Measurements from ENCODE around the gene NATD1. TPM values are rescaled to one million over a fixed set of nuclear protein-coding genes. Genes with fewer than 3 reads are reported as not detected.

The NATD1 gene
- total and polyA plus RNA-seq, 12 donors: 1.8 to 18.7 (median 10.3) TPM

DNA sequence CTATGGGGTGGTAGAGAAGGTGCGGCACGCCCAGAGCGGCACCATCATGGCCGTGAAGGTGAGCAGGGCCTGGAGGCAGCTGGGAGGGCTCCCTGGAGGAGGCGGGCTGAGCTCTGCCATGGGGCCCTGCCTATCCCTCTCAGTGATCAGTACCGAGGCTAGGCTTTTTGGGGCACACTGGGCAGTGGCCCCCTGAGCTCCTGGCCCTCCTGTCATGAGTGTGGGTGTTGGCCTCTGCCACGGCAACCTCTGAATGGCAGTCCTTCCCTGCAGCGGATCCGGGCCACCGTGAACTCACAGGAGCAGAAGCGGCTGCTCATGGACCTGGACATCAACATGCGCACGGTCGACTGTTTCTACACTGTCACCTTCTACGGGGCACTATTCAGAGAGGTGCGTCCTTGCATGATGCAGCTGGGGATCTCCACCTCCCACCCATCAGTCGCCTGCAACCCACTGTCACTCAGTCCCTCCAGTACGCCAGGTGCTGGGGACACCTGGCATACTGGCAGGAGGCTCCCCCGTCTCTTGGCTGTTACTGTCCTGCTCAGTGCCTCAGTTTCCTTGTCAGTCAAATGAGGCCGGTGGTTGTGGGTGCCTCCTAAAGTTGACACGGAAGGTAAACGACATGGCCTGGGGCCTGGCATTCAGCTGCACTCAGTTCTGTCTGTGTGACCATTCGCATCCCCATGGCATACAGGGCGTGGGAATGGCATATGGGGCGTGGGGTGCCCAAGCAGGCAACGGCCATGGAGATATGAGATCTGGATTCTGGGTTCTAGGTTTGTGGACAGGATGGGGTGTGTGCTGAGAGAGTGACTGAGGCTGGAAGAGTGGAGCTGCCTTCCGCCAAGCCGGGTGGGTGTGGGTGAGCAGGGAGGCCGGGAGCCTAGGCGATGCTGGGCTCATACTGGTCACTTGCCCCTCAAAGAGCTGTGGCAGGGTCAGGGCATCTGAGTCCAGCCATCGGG lies 47.7 kb upstream of the NATD1 start:
- no peak for TF ChIP-seq POLR2A (IDR thresholded peaks at IDR 0.05)
- TF ChIP-seq, protein P1, sequence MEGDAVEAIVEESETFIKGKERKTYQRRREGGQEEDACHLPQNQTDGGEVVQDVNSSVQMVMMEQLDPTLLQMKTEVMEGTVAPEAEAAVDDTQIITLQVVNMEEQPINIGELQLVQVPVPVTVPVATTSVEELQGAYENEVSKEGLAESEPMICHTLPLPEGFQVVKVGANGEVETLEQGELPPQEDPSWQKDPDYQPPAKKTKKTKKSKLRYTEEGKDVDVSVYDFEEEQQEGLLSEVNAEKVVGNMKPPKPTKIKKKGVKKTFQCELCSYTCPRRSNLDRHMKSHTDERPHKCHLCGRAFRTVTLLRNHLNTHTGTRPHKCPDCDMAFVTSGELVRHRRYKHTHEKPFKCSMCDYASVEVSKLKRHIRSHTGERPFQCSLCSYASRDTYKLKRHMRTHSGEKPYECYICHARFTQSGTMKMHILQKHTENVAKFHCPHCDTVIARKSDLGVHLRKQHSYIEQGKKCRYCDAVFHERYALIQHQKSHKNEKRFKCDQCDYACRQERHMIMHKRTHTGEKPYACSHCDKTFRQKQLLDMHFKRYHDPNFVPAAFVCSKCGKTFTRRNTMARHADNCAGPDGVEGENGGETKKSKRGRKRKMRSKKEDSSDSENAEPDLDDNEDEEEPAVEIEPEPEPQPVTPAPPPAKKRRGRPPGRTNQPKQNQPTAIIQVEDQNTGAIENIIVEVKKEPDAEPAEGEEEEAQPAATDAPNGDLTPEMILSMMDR (IDR thresholded peaks at IDR 0.05): no peak

DNA sequence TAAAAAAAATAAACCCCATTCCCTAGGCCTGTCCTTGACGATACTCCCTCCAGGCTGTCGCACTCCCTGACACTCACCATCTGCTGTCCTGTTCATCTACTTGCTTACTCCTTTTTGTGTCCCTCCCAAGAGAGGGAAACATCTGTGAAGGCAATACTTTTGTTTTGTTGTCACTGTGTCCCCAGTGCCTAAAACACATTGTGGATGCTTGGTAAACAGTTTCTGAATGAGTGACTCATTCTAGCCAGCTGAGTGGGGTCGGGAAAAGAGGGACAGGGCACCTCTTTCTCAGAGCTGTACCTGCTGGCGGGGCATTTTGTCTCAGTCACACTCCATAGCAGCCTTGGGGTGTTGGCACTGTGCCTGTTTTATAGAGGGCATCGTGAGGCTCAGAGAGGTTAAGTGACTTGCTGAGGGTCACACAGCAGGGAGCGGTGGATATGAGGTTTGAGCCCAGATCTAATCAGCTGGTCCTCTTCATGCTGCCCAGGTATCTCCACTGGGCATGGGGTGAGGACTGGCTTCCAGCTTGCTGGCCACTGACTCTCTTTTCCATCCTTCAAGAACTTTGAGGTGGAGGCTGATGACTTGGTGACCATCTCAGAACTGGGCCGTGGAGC lies 46.9 kb upstream of the NATD1 start:
- TF ChIP-seq, protein P1 (IDR thresholded peaks at IDR 0.05): no peak
- TF ChIP-seq POLR2A (IDR thresholded peaks at IDR 0.05): no peak
- no peaks in the 10 kb centered on the region for H3K27me3 ChIP-seq
- WGBS, 4 donors: 52 to 60% (median 55%) methylated on average over 7 of the region's 7 CpGs
- H3K9me3 ChIP-seq (replicated peaks in 1 of 3): no peaks in the 10 kb centered on the region
- peaks cover 0 to 6% of the 10 kb centered on the region in 2 donors for H3K4me1 ChIP-seq (replicated peaks in 1 of 2)
- no peak overlapping the region for H3K4me3 ChIP-seq
- intact Hi-C loops (cut with DNase I): no loop called here
- H3K36me3 ChIP-seq (replicated peaks in 1 of 2): peaks cover 0 to 64% of the 10 kb centered on the region in 2 donors
- DNase-seq: no peak
- H3K27ac ChIP-seq: no peak overlapping the region

More for the DNA sequence above, 47.7 kb upstream of the NATD1 start:
- no peak for DNase-seq
- peaks cover 0 to 70% of the 10 kb centered on the region in 2 donors for H3K36me3 ChIP-seq (replicated peaks in 1 of 2)
- no peaks in the 10 kb centered on the region for H3K9me3 ChIP-seq (replicated peaks in 1 of 3)
- 69 to 75% (median 71%) methylated on average over 29 to 31 of the region's 31 CpGs for WGBS, 4 donors
- intact Hi-C loops (cut with DNase I): no loop called here
- H3K4me3 ChIP-seq: no peak overlapping the region
- H3K27me3 ChIP-seq: no peaks in the 10 kb centered on the region
- peaks cover 0 to 6% of the 10 kb centered on the region in 2 donors for H3K4me1 ChIP-seq (replicated peaks in 1 of 2)
- H3K27ac ChIP-seq: no peak overlapping the region

DNA sequence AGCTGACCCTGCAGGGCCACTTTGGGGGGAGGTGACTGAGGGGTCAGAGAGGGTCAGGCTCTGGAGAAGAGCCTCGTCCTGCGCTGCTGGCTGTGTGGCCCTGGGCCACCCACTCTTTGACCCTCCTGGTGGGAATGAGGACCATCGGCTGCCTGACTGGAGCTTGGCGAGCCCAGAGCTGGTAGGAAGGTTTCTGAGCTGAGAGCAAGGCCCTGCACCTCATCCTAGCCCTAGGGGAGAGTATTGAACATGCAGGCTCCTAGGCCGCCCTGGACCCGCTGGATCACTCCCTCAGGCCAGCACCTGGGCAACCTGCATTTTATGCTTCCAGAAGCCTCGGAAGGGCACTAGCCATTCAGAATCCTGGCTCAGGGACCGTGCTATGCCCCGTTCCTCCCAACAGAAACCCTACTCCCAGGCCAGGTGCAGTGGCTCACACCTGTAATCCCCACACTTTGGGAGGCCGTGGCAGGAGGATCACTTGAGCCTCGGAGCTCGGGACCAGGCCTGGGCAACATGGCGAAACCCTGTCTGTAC lies 45.8 kb upstream of the NATD1 start:
- no peaks in the 10 kb centered on the region for H3K27me3 ChIP-seq
- TF ChIP-seq POLR2A (IDR thresholded peaks at IDR 0.05): no peak
- TF ChIP-seq, protein P1 (IDR thresholded peaks at IDR 0.05): no peak
- H3K36me3 ChIP-seq (replicated peaks in 1 of 2): peaks cover 0 to 56% of the 10 kb centered on the region in 2 donors
- intact Hi-C loops (cut with DNase I): no loop called here
- WGBS, 4 donors: 60 to 78% (median 67%) methylated on average over 12 to 13 of the region's 13 CpGs
- H3K4me1 ChIP-seq (replicated peaks in 1 of 2): peaks cover 0 to 6% of the 10 kb centered on the region in 2 donors
- H3K9me3 ChIP-seq (replicated peaks in 1 of 3): no peaks in the 10 kb centered on the region
- no peak for DNase-seq
- no peak overlapping the region for H3K27ac ChIP-seq
- no peak overlapping the region for H3K4me3 ChIP-seq
